ENCODE measurements around the gene HOXD9. TPM values are rescaled to one million over a fixed set of nuclear protein-coding genes. Genes with fewer than 3 reads are reported as not detected.
A peak's percentile ranks its signal among the peaks of the same experiment; 100 is the strongest.

The HOXD9 gene
- total RNA-seq, 1 donor from 2014 or later = 5.7 TPM

Small RNA genes within 50 kb of the gene (small RNA-seq; reads per million reads assigned to genes)
- 45,204 reads per million, percentile 100 among the genes with 10 or more reads in this experiment for gene MIR10B

Other genes with a start within 250 kb of the HOXD9 start
- gene LNPK, start 120.5 kb upstream of the HOXD9 start, total RNA-seq = 45.4 TPM
- gene EVX2, start 38.8 kb upstream of the HOXD9 start, total RNA-seq = under 0.01 TPM
- gene HOXD13, start 30.0 kb upstream of the HOXD9 start, total RNA-seq = under 0.01 TPM
- not detected for gene HOXD12, start 22.9 kb upstream of the HOXD9 start, total RNA-seq
- gene HOXD11, start 15.4 kb upstream of the HOXD9 start, total RNA-seq = not detected
- 0.52 TPM for gene HOXD10, start 5.9 kb upstream of the HOXD9 start, total RNA-seq
- 18.8 TPM for gene HOXD8, start 7.0 kb downstream of the HOXD9 start, total RNA-seq
- gene HOXD4, start 28.8 kb downstream of the HOXD9 start, total RNA-seq = 1.0 TPM
- 4.2 TPM for gene HOXD3, start 34.6 kb downstream of the HOXD9 start, total RNA-seq
- 0.52 TPM for gene HOXD1, start 65.9 kb downstream of the HOXD9 start, total RNA-seq
- 27.7 TPM for gene MTX2, start 146.7 kb downstream of the HOXD9 start, total RNA-seq

Measured in skeletal muscle tissue (tissue), 2 donors.